Right cardiac atrium (tissue), 5 donors: ENCODE results near the gene GRID2. TPM values are rescaled to one million over a fixed set of nuclear protein-coding genes. Genes with fewer than 3 reads are reported as not detected.

Experiments used
- ATAC-seq, 2 donors: fragments of 200-7000 bp; cut with Tn5 transposase; one replicate each; pipeline versions ENCODE4 v1.8.0 to v1.9.1; 2020; ENCODE audit warnings: moderate library complexity in 2 of 2, mild to moderate bottlenecking in 1 of 2
- DNase-seq, 3 donors: peaks; one replicate each; pipeline ENCODE4 v3.0.0-alpha.2; 2020
- H3K27ac ChIP-seq: one replicate; pipeline ENCODE4 v1.5.1; 2013; ENCODE audit warnings: mild to moderate bottlenecking, low read length, control low read depth, moderate library complexity
- H3K27me3 ChIP-seq: one replicate; pipeline ENCODE4 v1.6.1; 2013; ENCODE audit not compliant: control insufficient read depth, insufficient read depth
- H3K4me1 ChIP-seq: one replicate; pipeline ENCODE4 v1.6.1; 2013; ENCODE audit warnings: low read length; ENCODE audit not compliant: control insufficient read depth, insufficient read depth
- H3K4me3 ChIP-seq: one replicate; pipeline ENCODE4 v1.5.1; 2013; ENCODE audit warnings: low read length, control low read depth
- H3K9me3 ChIP-seq: one replicate; pipeline ENCODE4 v1.6.1; 2013; ENCODE audit warnings: low read length; ENCODE audit not compliant: control insufficient read depth
- WGBS: extraction: QIAGEN DNeasy Blood & Tissue Kit; methylation state at CpG from one replicate; pipeline ENCODE4 v1.1.7; 2013; 5-methylcytosine and 5-hydroxymethylcytosine counted together
- intact Hi-C, 4 donors: fragments of 100-400 bp; cut with DNase I; formaldehyde crosslinking; loops; one replicate each; pipeline versions ENCODE4 v1.11.0 to v1.14.0; 2022 to 2023
- polyA plus RNA-seq: library from polyadenylated mRNA; stranded (reverse); fragments of 200-250 nt; gene quantifications from one replicate; pipeline ENCODE4 v1.2.3, GENCODE V29; 2013
- total RNA-seq, 4 donors: library from RNA; stranded (reverse); fragmentation: NEBNext Ultra II Directional; extraction: Animal tissue kit (Norgen Biotek cat#: 25700); gene quantifications; one replicate each; pipeline ENCODE4 v1.2.1, GENCODE V29; 2021
- donor health status: healthy with polysubstance abuse.
- donor health status: DM: no; HTN: yes; CAD: no.
- donor health status: DM: no; HTN: no; CAD: no.
- donor health status: DM: no; HTN: yes; CAD: no; lungs with severe emphysema.
- donor health status: DM: yes; HTN: yes; CAD: no.

GRID2 gene
- total and polyA plus RNA-seq, 5 donors: 0.09 to 1.0 (median 0.47) TPM

- intact Hi-C loops: no loop called here
- WGBS: 35% methylated on average over 1 of the region's 1 CpG
- Histone ChIP-seq H3K27me3 (no peaks in the 10 kb centered on the region), H3K9me3 (no peaks in the 10 kb centered on the region), H3K4me3 (no peak overlapping the region), H3K27ac (no peak overlapping the region), H3K4me1 (no peaks in the 10 kb centered on the region)
- ATAC-seq: no peak
- DNase-seq: no peak
Measured at GRCh38 chr4:92733231-92733630, 429.5 kb downstream of the GRID2 start.

DNA sequence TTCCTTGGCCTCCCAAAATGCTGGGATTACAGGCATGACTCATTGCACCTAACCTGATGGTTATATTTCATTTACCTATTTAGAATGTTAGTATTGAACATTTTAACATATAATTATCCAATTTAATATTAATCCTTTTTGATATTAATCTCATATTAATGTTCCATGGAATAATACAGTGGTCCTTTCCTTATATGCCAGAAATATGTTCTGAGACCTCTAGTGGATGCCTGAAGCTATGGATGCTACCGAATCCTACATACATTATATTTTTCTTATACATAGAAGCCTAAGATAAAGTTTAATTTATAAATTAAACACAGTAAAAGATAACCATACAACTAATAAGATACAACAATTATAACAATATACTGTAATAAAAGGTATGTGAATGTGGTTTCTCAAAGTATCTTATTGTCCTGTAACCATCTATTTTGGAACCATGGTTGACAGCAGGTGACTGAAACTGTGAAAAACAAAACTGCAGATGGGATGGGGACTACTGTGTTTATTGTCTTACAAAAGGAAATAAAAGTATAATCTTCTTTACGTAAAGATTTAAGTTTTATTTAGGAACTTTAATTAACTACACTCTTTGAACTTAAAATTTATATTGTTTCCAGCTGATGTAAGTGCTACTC, 431.4 kb downstream of the GRID2 start:
- Histone ChIP-seq H3K4me3 (no peak overlapping the region), H3K27me3 (no peaks in the 10 kb centered on the region), H3K27ac (no peak overlapping the region), H3K9me3 (no peaks in the 10 kb centered on the region), H3K4me1 (no peaks in the 10 kb centered on the region)
- WGBS: 92% methylated on average over 2 of the region's 2 CpGs
- ATAC-seq (no peak), DNase-seq (no peak)
- intact Hi-C loops: no loop called here

DNA sequence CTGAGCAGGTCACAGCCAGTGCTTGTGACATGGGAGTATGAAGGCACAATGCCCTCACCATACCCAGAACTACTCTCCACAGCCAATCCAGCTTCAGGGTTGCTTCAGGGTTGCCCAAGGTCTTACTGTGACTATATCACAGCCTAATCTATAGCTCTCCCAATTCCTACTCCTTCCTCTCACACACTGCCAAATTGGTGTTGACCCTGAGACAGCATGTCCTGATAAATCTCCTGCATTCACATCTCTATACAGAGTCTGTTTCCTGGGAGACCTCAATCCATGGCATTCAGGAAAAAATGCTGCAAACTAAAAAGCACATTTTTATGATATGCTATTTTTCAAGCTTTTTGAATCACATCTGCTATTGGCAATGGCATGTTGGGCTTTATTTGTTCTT, 456.7 kb downstream of the GRID2 start:
- intact Hi-C loops: no loop called here
- H3K27ac ChIP-seq: no peak overlapping the region
- ATAC-seq (no peak), DNase-seq (no peak)
- H3K4me3 ChIP-seq: no peak overlapping the region
- no peaks in the 10 kb centered on the region for H3K9me3 ChIP-seq
- H3K4me1 ChIP-seq: no peaks in the 10 kb centered on the region
- no peaks in the 10 kb centered on the region for H3K27me3 ChIP-seq

DNA sequence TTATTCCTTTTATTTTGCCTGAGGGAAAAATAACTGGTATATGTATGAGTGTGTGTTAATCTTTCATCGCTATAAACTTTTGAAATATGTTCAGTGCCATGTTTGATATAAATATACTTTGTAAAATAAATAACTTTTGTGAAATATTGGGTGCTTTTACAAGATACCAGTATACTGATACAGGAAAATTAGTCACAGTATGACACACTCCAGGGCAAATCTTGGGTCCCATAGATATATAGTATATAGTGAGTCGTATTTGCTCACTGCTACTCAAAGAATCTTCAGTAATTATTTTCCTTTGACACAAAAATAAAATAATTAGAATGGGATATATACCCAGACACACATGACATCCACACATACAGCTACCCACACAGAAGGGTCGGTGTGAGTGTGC, 472.3 kb downstream of the GRID2 start:
- whole genome bisulfite sequencing: 91% methylated on average over 3 of the region's 3 CpGs
- no peaks in the 10 kb centered on the region for H3K27me3 ChIP-seq
- no peak overlapping the region for H3K27ac ChIP-seq
- DNase-seq (no peak), ATAC-seq (no peak)
- intact Hi-C loops: no loop called here
- no peaks in the 10 kb centered on the region for H3K9me3 ChIP-seq
- H3K4me3 ChIP-seq: no peak overlapping the region
- no peaks in the 10 kb centered on the region for H3K4me1 ChIP-seq

DNA sequence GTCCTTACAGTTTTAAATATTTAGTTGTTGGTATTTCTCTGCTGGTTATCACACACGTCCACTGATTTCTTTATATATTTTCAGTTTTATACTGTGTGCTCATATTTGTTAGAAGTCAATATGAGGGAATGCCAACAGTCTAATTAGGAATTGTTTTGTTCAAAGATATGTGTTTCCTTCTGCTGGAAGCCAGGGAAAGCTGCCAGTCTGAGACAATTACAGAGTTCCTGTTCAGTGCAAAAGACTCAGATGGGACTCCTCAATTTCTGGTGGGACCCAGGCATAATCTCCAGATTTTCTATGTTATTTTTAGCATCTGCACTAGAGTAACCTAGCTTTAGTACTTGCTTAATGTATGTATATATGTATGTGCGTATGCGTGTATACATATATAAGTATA, 486.0 kb downstream of the GRID2 start:
- Histone ChIP-seq H3K4me3 (no peak overlapping the region), H3K27ac (no peak overlapping the region), H3K4me1 (peaks cover 2% of the 10 kb centered on the region), H3K9me3 (no peaks in the 10 kb centered on the region), H3K27me3 (no peaks in the 10 kb centered on the region)
- no peak for ATAC-seq
- 63% methylated on average over 3 of the region's 3 CpGs for WGBS
- DNase-seq: no peak
- intact Hi-C loops: no loop called here

DNA sequence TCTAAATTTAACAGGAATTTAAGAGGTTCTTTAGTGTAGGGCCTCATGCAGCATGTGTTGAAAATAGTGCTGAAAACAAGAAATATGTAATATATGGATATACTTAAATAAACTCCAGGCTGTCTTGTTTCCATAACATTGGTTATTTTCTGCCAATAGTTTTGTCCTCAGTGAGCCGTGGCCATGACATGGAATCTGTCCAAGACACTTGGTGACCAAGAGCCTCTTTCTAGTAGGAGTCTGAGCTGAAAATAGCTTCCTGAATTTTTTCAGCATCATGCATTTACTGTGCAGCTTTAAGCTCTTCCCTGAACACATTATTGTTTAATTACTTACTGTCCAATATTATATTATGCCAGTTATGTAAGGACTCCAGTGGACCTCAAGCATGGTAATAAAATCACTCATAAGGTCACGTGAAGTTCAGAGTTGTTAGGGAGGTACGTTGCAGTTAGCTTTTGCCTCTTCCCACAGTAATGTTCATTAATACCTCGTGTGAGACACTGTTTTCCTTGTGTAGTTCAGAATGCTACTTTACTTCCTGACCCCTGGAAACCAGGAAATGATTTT, 488.2 kb downstream of the GRID2 start:
- peaks cover 2% of the 10 kb centered on the region for H3K4me1 ChIP-seq
- H3K9me3 ChIP-seq: no peaks in the 10 kb centered on the region
- intact Hi-C loops: no loop called here
- no peaks in the 10 kb centered on the region for H3K27me3 ChIP-seq
- ATAC-seq (no peak), DNase-seq (no peak)
- H3K4me3 ChIP-seq: no peak overlapping the region
- 24% methylated on average over 4 of the region's 4 CpGs for WGBS
- H3K27ac ChIP-seq: no peak overlapping the region

- intact Hi-C loops: no loop called here
- 82% methylated on average over 2 of the region's 2 CpGs for WGBS
- Histone ChIP-seq H3K4me1 (no peaks in the 10 kb centered on the region), H3K4me3 (no peak overlapping the region), H3K27me3 (no peaks in the 10 kb centered on the region), H3K27ac (no peak overlapping the region), H3K9me3 (no peaks in the 10 kb centered on the region)
- DNase-seq (no peak), ATAC-seq (no peak)
Measured at GRCh38 chr4:92809381-92809780, 505.6 kb downstream of the GRID2 start.

- Histone ChIP-seq H3K4me3 (no peak overlapping the region), H3K9me3 (no peaks in the 10 kb centered on the region), H3K27me3 (no peaks in the 10 kb centered on the region), H3K4me1 (no peaks in the 10 kb centered on the region), H3K27ac (no peak overlapping the region)
- 36% methylated on average over 1 of the region's 1 CpG for whole genome bisulfite sequencing
- no peak for ATAC-seq
- intact Hi-C loops: no loop called here
- no peak for DNase-seq
Measured at GRCh38 chr4:92812652-92813051, 508.9 kb downstream of the GRID2 start.

DNA sequence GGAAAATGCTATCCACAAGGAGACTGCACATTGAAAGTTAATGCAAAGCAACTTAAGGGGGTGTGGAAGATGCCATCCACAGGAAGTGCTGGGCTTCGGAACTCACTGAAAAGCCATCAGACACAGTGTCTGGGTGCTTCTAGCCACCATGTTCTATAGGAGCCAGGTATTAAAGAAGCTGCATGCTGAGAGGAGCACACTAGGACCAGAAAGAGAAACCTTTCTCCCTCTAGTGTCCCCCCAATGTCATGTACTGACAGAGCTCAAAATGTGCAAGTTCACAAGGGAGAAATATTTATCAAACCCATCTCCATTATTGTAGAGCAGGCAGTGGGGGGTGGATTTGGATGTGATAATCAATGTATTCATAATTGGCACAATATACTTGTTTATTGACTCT, 510.9 kb downstream of the GRID2 start:
- WGBS: 91% methylated on average over 1 of the region's 1 CpG
- H3K4me3 ChIP-seq: no peak overlapping the region
- intact Hi-C loops: no loop called here
- H3K9me3 ChIP-seq: no peaks in the 10 kb centered on the region
- no peak for ATAC-seq
- H3K27ac ChIP-seq: no peak overlapping the region
- H3K4me1 ChIP-seq: no peaks in the 10 kb centered on the region
- no peak for DNase-seq
- H3K27me3 ChIP-seq: no peaks in the 10 kb centered on the region

- Histone ChIP-seq H3K9me3 (no peaks in the 10 kb centered on the region), H3K27me3 (no peaks in the 10 kb centered on the region), H3K4me3 (no peak overlapping the region), H3K27ac (no peak overlapping the region), H3K4me1 (no peaks in the 10 kb centered on the region)
- ATAC-seq: no peak
- intact Hi-C loops: no loop called here
- no peak for DNase-seq
- 43% methylated on average over 3 of the region's 3 CpGs for WGBS
Measured at GRCh38 chr4:92825256-92825655, 521.5 kb downstream of the GRID2 start.

- ATAC-seq: no peak
Measured at GRCh38 chr4:92825791-92826190, 522.0 kb downstream of the GRID2 start.

DNA sequence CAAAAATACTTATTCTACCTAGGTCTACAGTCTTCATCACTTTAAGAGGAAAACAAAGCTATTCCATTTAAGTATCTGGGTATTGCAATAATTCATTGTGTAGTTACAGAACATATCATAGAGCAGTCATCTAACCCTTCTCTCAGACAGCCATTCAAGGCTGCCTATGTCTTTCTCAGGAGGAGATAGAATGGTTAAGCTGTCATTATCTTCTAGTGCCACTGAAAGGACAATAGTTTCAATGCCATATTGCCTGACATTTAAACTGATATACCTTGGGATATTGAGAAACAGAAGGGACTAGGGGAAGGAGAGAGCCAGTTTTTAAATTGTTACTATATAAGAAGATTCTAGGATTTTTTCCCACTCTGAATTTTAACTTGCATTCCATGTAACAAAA, 527.0 kb downstream of the GRID2 start:
- no peak for ATAC-seq
- no peaks in the 10 kb centered on the region for H3K9me3 ChIP-seq
- intact Hi-C loops: no loop called here
- H3K27me3 ChIP-seq: no peaks in the 10 kb centered on the region
- no peak for DNase-seq
- H3K27ac ChIP-seq: no peak overlapping the region
- no peaks in the 10 kb centered on the region for H3K4me1 ChIP-seq
- no peak overlapping the region for H3K4me3 ChIP-seq

More at GRCh38 chr4:92825791-92826190, 522.0 kb downstream of the GRID2 start:
- H3K9me3 ChIP-seq: no peaks in the 10 kb centered on the region
- no peaks in the 10 kb centered on the region for H3K4me1 ChIP-seq
- DNase-seq: no peak
- H3K4me3 ChIP-seq: no peak overlapping the region
- intact Hi-C loops: no loop called here
- no peaks in the 10 kb centered on the region for H3K27me3 ChIP-seq
- no peak overlapping the region for H3K27ac ChIP-seq
